Neural progenitor cell (in vitro differentiated cells): Measurements from ENCODE around the gene SMDT1. TPM values are rescaled to one million over a fixed set of nuclear protein-coding genes. Genes with fewer than 3 reads are reported as not detected.
A peak's percentile ranks its signal among the peaks of the same experiment; 100 is the strongest.

Source experiments
- DNase-seq: peaks from one replicate; pipeline ENCODE4 v3.0.0-alpha.2; 2016; ENCODE audit warnings: low spot score
- H2AFZ ChIP-seq: fragments of 200-600 bp; sonication (generic); replicated peaks from 2 replicates; pipeline ENCODE4 v1.6.1; 2016; ENCODE audit warnings: antibody characterized with exemption
- H3F3A ChIP-seq: fragments of 200-600 bp; sonication (generic); 2 replicates; pipeline ENCODE4 v1.6.1; 2016; ENCODE audit warnings: antibody characterized with exemption, low read depth
- H3K27ac ChIP-seq: fragments of 200-600 bp; sonication (generic); 2 replicates; pipeline ENCODE4 v1.5.1; 2016; ENCODE audit warnings: mild to moderate bottlenecking
- H3K27me3 ChIP-seq: fragments of 200-600 bp; sonication (generic); 2 replicates; pipeline ENCODE4 v1.6.1; 2016; ENCODE audit warnings: mild to moderate bottlenecking, moderate library complexity
- H3K36me3 ChIP-seq: fragments of 200-600 bp; sonication (generic); 2 replicates; pipeline ENCODE4 v1.5.1; 2016
- H3K4me1 ChIP-seq: fragments of 200-600 bp; sonication (generic); 2 replicates; pipeline ENCODE4 v1.6.1; 2016; ENCODE audit warnings: mixed run types
- H3K4me2 ChIP-seq: fragments of 200-600 bp; sonication (generic); 2 replicates; pipeline ENCODE4 v1.6.1; 2016
- H3K4me3 ChIP-seq: fragments of 200-600 bp; sonication (generic); 2 replicates; pipeline ENCODE4 v1.5.1; 2016
- H3K79me2 ChIP-seq: fragments of 200-600 bp; sonication (generic); 2 replicates; pipeline ENCODE4 v1.6.1; 2016; ENCODE audit warnings: low read depth
- H3K9ac ChIP-seq: fragments of 200-600 bp; sonication (generic); 2 replicates; pipeline ENCODE4 v1.6.1; 2016
- H3K9me3 ChIP-seq: fragments of 200-600 bp; sonication (generic); 2 replicates; pipeline ENCODE4 v1.5.1; 2016; ENCODE audit warnings: low read depth
- H4K20me1 ChIP-seq: fragments of 200-600 bp; sonication (generic); 2 replicates; pipeline ENCODE4 v1.6.1; 2016; ENCODE audit warnings: low read depth
- H3K27ac Mint-ChIP-seq: 3 replicates; pipeline ENCODE4 v1.8.0; 2021; ENCODE audit warnings: mixed read lengths
- H3K27me3 Mint-ChIP-seq: 2 replicates; pipeline ENCODE4 v1.8.0; 2022; ENCODE audit warnings: low read depth, mild to moderate bottlenecking, inconsistent platforms, moderate library complexity, mixed read lengths; ENCODE audit not compliant: insufficient read depth
- H3K36me3 Mint-ChIP-seq: 3 replicates; pipeline ENCODE4 v1.8.0; 2021; ENCODE audit warnings: mixed read lengths
- H3K4me1 Mint-ChIP-seq: 3 replicates; pipeline ENCODE4 v1.8.0; 2021; ENCODE audit warnings: mixed read lengths
- H3K4me3 Mint-ChIP-seq: 3 replicates; pipeline ENCODE4 v1.8.0; 2021; ENCODE audit warnings: mild to moderate bottlenecking, moderate library complexity, mixed read lengths
- H3K9me3 Mint-ChIP-seq: 3 replicates; pipeline ENCODE4 v1.8.0; 2020; ENCODE audit warnings: mixed read lengths
- EZH2 ChIP-seq: fragments of 200-600 bp; sonication (generic); IDR thresholded peaks from 2 replicates; pipeline ENCODE4 v1.6.1; 2017; ENCODE audit warnings: antibody characterized with exemption, mild to moderate bottlenecking, moderate library complexity
- EZH2phosphoT487 ChIP-seq: fragments of 200-600 bp; sonication (generic); IDR thresholded peaks from 2 replicates; pipeline ENCODE4 v1.6.1; 2017; ENCODE audit warnings: antibody characterized with exemption
- total RNA-seq: library from RNA; depleted of rRNA; stranded (reverse); fragments of >200 nt; gene quantifications from 2 replicates; pipeline ENCODE4 v1.2.3, GENCODE V29; 2015; ENCODE audit warnings: low replicate concordance
- TF ChIP-seq, protein P1 (sequence below): fragments of 200-600 bp; sonication (generic); IDR thresholded peaks from 2 replicates; pipeline ENCODE4 v1.5.1; 2017; ENCODE audit warnings: antibody characterized with exemption, mild to moderate bottlenecking

The SMDT1 gene
- total RNA-seq, 1 donor from 2014 or later, result 2.9 TPM

- Histone ChIP-seq H2AFZ (no peak overlapping the region), H3F3A (peaks cover 5% of the 10 kb centered on the region), H3K9me3 (peaks cover 10% of the 10 kb centered on the region), H3K4me3 (no peak overlapping the region), H3K79me2 (no peaks in the 10 kb centered on the region), H3K27ac (no peak overlapping the region), H4K20me1 (no peaks in the 10 kb centered on the region), H3K27me3 (no peaks in the 10 kb centered on the region), H3K36me3 (peaks cover 3% of the 10 kb centered on the region), H3K4me1 (no peaks in the 10 kb centered on the region), H3K9ac (no peak overlapping the region), H3K4me2 (no peak overlapping the region)
- Mint-ChIP-seq H3K4me3 (no peak overlapping the region), H3K27ac (peak overlapping the region; percentile 50), H3K27me3 (peaks cover 12% of the 10 kb centered on the region), H3K4me1 (peaks cover 9% of the 10 kb centered on the region), H3K9me3 (peaks cover 18% of the 10 kb centered on the region), H3K36me3 (peaks cover 43% of the 10 kb centered on the region)
- no peak for DNase-seq
- TF ChIP-seq, protein P1, sequence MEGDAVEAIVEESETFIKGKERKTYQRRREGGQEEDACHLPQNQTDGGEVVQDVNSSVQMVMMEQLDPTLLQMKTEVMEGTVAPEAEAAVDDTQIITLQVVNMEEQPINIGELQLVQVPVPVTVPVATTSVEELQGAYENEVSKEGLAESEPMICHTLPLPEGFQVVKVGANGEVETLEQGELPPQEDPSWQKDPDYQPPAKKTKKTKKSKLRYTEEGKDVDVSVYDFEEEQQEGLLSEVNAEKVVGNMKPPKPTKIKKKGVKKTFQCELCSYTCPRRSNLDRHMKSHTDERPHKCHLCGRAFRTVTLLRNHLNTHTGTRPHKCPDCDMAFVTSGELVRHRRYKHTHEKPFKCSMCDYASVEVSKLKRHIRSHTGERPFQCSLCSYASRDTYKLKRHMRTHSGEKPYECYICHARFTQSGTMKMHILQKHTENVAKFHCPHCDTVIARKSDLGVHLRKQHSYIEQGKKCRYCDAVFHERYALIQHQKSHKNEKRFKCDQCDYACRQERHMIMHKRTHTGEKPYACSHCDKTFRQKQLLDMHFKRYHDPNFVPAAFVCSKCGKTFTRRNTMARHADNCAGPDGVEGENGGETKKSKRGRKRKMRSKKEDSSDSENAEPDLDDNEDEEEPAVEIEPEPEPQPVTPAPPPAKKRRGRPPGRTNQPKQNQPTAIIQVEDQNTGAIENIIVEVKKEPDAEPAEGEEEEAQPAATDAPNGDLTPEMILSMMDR, result no peak
- TF ChIP-seq EZH2phosphoT487 (no peak), EZH2 (no peak)
These were observed 18.5 kb upstream of the SMDT1 start for GRCh38 chr22:42061041-42061440.

DNA sequence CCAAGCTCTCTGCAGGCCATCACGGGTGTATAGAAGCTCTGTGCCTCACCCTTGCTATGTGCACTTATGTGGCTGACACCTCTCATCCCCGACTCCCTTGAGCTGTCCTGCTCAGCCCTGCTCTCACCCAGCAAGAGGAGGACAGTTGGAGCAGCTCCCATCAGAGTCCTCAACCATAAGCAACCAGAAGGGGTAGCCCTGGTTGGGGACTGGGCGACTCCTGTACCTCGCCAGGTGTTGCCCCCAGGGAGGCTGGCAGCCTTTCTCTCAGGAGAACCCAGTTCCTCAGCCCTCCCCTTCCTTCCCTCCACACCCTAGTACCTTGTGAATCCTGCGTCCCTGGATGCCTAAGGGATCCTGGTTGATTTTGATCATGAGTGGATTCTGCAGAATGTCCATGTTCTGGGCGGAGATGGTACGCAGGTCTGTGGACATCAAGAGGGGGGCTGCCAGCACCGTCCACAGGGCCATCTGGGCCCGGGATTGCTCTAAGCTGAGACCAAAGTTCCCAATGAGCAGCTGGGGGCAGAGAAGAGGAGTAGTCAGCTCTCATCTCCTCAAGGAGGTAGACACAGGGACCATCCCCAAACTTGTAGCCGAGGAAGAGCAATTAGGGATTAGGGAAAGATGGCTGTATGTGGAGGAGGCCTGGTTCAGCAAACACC, 16.9 kb upstream of the SMDT1 start:
- H3K9me3 ChIP-seq, result no peaks in the 10 kb centered on the region
- H4K20me1 ChIP-seq, result no peaks in the 10 kb centered on the region
- no peak for DNase-seq
- no peaks in the 10 kb centered on the region for H3K79me2 ChIP-seq
- Mint-ChIP-seq H3K36me3 (peaks cover 39% of the 10 kb centered on the region), H3K27me3 (peaks cover 12% of the 10 kb centered on the region), H3K27ac (no peak overlapping the region), H3K9me3 (peaks cover 6% of the 10 kb centered on the region), H3K4me3 (no peak overlapping the region), H3K4me1 (peaks cover 9% of the 10 kb centered on the region)
- TF ChIP-seq EZH2phosphoT487, result no peak
- TF ChIP-seq EZH2, result no peak
- TF ChIP-seq, protein P1, result no peak
- H3K27me3 ChIP-seq, result no peaks in the 10 kb centered on the region
- H3K9ac ChIP-seq, result no peak overlapping the region
- H2AFZ ChIP-seq, result no peak overlapping the region
- H3F3A ChIP-seq, result no peaks in the 10 kb centered on the region
- H3K4me3 ChIP-seq, result no peak overlapping the region
- H3K4me1 ChIP-seq, result no peaks in the 10 kb centered on the region
- H3K27ac ChIP-seq, result no peak overlapping the region
- no peak overlapping the region for H3K4me2 ChIP-seq
- H3K36me3 ChIP-seq, result peaks cover 3% of the 10 kb centered on the region

GRCh38 chr22:42064629-42065028, 14.9 kb upstream of the SMDT1 start:
- H4K20me1 ChIP-seq, result peaks cover 2% of the 10 kb centered on the region
- peaks cover 3% of the 10 kb centered on the region for H3K27me3 Mint-ChIP-seq
- no peak overlapping the region for H3K9ac ChIP-seq
- no peaks in the 10 kb centered on the region for H3K27me3 ChIP-seq
- H3K27ac Mint-ChIP-seq, result no peak overlapping the region
- H3F3A ChIP-seq, result peaks cover under 1% of the 10 kb centered on the region
- H3K4me3 ChIP-seq, result no peak overlapping the region
- no peaks in the 10 kb centered on the region for H3K36me3 ChIP-seq
- peaks cover 28% of the 10 kb centered on the region for H3K36me3 Mint-ChIP-seq
- H3K9me3 ChIP-seq, result no peaks in the 10 kb centered on the region
- H3K4me1 Mint-ChIP-seq, result peaks cover 12% of the 10 kb centered on the region
- peaks cover 2% of the 10 kb centered on the region for H3K79me2 ChIP-seq
- no peaks in the 10 kb centered on the region for H3K9me3 Mint-ChIP-seq
- no peak overlapping the region for H3K4me3 Mint-ChIP-seq
- H2AFZ ChIP-seq, result no peak overlapping the region
- no peak overlapping the region for H3K4me2 ChIP-seq
- no peak overlapping the region for H3K27ac ChIP-seq
- peaks cover 2% of the 10 kb centered on the region for H3K4me1 ChIP-seq
- DNase-seq, result no peak
- TF ChIP-seq EZH2phosphoT487 (no peak), EZH2 (no peak)
- TF ChIP-seq, protein P1, result no peak
